ENCODE results near the gene TYSND1. TPM values are rescaled to one million over a fixed set of nuclear protein-coding genes. Genes with fewer than 3 reads are reported as not detected.

The TYSND1 gene
- total and polyA plus RNA-seq, 2 of the 13 experiments (the other 11 are each of a cell fraction or from before 2014, with no cell fraction given): 3.3 to 8.9 TPM

DNA sequence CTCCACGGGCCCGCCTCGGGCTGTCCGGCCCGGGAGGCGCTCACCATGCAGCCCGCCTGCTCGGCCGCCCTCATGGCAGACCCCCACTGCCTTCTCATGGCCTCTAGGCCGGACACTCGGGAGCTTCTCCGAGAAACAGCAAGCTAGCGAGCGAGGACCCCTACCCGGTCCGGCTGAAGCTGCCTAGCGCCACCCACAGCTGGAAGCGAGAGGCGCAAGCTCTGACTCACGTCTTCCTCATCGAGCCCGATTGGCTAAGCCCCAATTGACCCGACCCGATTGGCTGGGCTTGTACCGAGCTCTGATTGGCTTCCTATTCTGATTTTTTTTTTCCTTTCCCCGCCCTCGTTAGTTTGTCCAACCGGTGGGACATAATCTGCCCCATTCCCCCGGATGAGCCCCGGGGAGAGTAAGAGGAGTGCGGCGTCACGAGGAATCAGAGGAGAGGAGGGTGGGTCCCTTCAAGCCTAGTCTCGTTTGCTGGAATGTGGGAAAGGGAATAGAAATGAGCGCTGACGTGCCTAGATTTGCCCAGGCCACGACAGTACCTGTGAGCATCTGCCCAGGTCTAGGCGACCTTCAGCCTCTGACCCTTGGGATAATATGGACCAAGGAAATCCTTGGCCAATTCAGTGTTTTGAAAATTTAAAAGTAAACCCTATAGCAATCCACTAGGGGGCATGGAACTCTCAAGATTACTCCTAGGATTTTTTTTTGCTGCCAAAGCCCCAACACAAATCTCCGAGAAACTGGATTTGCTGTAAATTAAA lies at the start of gene TYSND1 (continued):
- TF ChIP-seq KDM5B (CRISPR knock-in tag; IDR thresholded peaks at IDR 0.05; ENCODE audit: borderline replicate concordance): peak; percentile 48; the same call in 1 of the 2 replicates
- TF ChIP-seq HDAC6 (IDR thresholded peaks at IDR 0.05; ENCODE audit: low read depth, low read length): no peak
- TF ChIP-seq, protein P1, sequence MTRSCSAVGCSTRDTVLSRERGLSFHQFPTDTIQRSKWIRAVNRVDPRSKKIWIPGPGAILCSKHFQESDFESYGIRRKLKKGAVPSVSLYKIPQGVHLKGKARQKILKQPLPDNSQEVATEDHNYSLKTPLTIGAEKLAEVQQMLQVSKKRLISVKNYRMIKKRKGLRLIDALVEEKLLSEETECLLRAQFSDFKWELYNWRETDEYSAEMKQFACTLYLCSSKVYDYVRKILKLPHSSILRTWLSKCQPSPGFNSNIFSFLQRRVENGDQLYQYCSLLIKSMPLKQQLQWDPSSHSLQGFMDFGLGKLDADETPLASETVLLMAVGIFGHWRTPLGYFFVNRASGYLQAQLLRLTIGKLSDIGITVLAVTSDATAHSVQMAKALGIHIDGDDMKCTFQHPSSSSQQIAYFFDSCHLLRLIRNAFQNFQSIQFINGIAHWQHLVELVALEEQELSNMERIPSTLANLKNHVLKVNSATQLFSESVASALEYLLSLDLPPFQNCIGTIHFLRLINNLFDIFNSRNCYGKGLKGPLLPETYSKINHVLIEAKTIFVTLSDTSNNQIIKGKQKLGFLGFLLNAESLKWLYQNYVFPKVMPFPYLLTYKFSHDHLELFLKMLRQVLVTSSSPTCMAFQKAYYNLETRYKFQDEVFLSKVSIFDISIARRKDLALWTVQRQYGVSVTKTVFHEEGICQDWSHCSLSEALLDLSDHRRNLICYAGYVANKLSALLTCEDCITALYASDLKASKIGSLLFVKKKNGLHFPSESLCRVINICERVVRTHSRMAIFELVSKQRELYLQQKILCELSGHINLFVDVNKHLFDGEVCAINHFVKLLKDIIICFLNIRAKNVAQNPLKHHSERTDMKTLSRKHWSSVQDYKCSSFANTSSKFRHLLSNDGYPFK (CRISPR knock-in tag; IDR thresholded peaks at IDR 0.05; ENCODE audit: borderline replicate concordance): peak; percentile 42; the same call in 1 of the 2 replicates
- TF ChIP-seq, protein P2, sequence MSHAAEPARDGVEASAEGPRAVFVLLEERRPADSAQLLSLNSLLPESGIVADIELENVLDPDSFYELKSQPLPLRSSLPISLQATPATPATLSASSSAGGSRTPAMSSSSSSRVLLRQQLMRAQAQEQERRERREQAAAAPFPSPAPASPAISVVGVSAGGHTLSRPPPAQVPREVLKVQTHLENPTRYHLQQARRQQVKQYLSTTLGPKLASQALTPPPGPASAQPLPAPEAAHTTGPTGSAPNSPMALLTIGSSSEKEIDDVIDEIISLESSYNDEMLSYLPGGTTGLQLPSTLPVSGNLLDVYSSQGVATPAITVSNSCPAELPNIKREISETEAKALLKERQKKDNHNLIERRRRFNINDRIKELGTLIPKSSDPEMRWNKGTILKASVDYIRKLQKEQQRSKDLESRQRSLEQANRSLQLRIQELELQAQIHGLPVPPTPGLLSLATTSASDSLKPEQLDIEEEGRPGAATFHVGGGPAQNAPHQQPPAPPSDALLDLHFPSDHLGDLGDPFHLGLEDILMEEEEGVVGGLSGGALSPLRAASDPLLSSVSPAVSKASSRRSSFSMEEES (CRISPR knock-in tag; IDR thresholded peaks at IDR 0.05): peak; percentile 56; the same call in 1 of the 2 replicates
- TF ChIP-seq FOXA3 (CRISPR knock-in tag; IDR thresholded peaks at IDR 0.05): peak; percentile 28; the same call in 1 of the 2 replicates
- TF ChIP-seq TCF12 (IDR thresholded peaks at IDR 0.05): no peak
- TF ChIP-seq TCF12 (CRISPR knock-in tag; IDR thresholded peaks at IDR 0.05): no peak
- TF ChIP-seq MAF1 (CRISPR knock-in tag; IDR thresholded peaks at IDR 0.05; ENCODE audit: borderline replicate concordance): no peak
- TF ChIP-seq SAFB2 (CRISPR knock-in tag; IDR thresholded peaks at IDR 0.05; ENCODE audit: borderline replicate concordance, low read depth): no peak; the same call in 1 of the 2 replicates
- peak; percentile 95 for TF ChIP-seq ZBTB7A (CRISPR knock-in tag; IDR thresholded peaks at IDR 0.05)
- TF ChIP-seq FOSL2 (CRISPR knock-in tag; IDR thresholded peaks at IDR 0.05): peak; percentile 92
- TF ChIP-seq REPIN1 (CRISPR knock-in tag; IDR thresholded peaks at IDR 0.05; ENCODE audit: borderline replicate concordance, low read depth): peak; percentile 83; the same call in 1 of the 2 replicates
- TF ChIP-seq ZNF570 (CRISPR knock-in tag; IDR thresholded peaks at IDR 0.05; ENCODE audit: borderline replicate concordance): no peak
- TF ChIP-seq NFIC (IDR thresholded peaks at IDR 0.05; ENCODE audit: low read length): peak; percentile 61; the same call in 1 of the 2 replicates
- no peak for TF ChIP-seq ZNF879 (CRISPR knock-in tag; IDR thresholded peaks at IDR 0.05)
- TF ChIP-seq FOXM1 (CRISPR knock-in tag; IDR thresholded peaks at IDR 0.05): no peak
- TF ChIP-seq, protein P3, sequence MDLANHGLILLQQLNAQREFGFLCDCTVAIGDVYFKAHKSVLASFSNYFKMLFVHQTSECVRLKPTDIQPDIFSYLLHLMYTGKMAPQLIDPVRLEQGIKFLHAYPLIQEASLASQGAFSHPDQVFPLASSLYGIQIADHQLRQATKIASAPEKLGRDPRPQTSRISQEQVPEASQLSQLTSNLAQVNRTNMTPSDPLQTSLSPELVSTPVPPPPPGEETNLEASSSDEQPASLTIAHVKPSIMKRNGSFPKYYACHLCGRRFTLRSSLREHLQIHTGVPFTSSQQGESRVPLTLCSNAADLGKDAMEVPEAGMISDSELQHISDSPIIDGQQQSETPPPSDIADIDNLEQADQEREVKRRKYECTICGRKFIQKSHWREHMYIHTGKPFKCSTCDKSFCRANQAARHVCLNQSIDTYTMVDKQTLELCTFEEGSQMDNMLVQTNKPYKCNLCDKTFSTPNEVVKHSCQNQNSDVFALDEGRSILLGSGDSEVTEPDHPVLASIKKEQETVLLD (CRISPR knock-in tag; IDR thresholded peaks at IDR 0.05; ENCODE audit: low read depth): no peak; the same call in 1 of the 2 replicates
- TF ChIP-seq ZNF780A (CRISPR knock-in tag; IDR thresholded peaks at IDR 0.05): no peak; the same call in 1 of the 2 replicates
- TF ChIP-seq, protein P4, sequence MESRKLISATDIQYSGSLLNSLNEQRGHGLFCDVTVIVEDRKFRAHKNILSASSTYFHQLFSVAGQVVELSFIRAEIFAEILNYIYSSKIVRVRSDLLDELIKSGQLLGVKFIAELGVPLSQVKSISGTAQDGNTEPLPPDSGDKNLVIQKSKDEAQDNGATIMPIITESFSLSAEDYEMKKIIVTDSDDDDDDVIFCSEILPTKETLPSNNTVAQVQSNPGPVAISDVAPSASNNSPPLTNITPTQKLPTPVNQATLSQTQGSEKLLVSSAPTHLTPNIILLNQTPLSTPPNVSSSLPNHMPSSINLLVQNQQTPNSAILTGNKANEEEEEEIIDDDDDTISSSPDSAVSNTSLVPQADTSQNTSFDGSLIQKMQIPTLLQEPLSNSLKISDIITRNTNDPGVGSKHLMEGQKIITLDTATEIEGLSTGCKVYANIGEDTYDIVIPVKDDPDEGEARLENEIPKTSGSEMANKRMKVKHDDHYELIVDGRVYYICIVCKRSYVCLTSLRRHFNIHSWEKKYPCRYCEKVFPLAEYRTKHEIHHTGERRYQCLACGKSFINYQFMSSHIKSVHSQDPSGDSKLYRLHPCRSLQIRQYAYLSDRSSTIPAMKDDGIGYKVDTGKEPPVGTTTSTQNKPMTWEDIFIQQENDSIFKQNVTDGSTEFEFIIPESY (CRISPR knock-in tag; IDR thresholded peaks at IDR 0.05): no peak
- TF ChIP-seq ZNF672 (CRISPR knock-in tag; IDR thresholded peaks at IDR 0.05): no peak

Data from HepG2 (cell line).